ENCODE results near the gene PHLDB1.
A peak's percentile ranks its signal among the peaks of the same experiment; 100 is the strongest.

PHLDB1 gene

GRCh38 chr11:118605116-118605867, 2.1 kb upstream of the PHLDB1 start:
- in situ Hi-C loops (cut with MboI; ENCODE audit: low sequenced_read_pairs, unreplicated experiment), result no loop called here
- TF ChIP-seq CTCF (IDR thresholded peaks at IDR 0.05; ENCODE audit: borderline replicate concordance, control extremely low read depth, extremely low read depth, insufficient read depth, missing control alignments), result no peak

GRCh38 chr11:118606157-118606843, 1.1 kb upstream of the PHLDB1 start:
- TF ChIP-seq CTCF (IDR thresholded peaks at IDR 0.05; ENCODE audit: borderline replicate concordance, control extremely low read depth, extremely low read depth, insufficient read depth, missing control alignments), result no peak
- DNase-seq (ENCODE audit: low spot score), result no peak
- in situ Hi-C loops (cut with MboI; ENCODE audit: low sequenced_read_pairs, unreplicated experiment), result no loop called here

More at GRCh38 chr11:118605116-118605867, 2.1 kb upstream of the PHLDB1 start:
- no peak for DNase-seq (ENCODE audit: low spot score)

- in situ Hi-C loops (cut with MboI; ENCODE audit: low sequenced_read_pairs, unreplicated experiment), result no loop called here
- no peak for TF ChIP-seq CTCF (IDR thresholded peaks at IDR 0.05; ENCODE audit: borderline replicate concordance, control extremely low read depth, extremely low read depth, insufficient read depth, missing control alignments)
- no peak for DNase-seq (ENCODE audit: low spot score)
Observed at GRCh38 chr11:118606844-118607228, 579 bp upstream of the PHLDB1 start.

- no peak for TF ChIP-seq CTCF (IDR thresholded peaks at IDR 0.05; ENCODE audit: borderline replicate concordance, control extremely low read depth, extremely low read depth, insufficient read depth, missing control alignments)
- in situ Hi-C loops (cut with MboI; ENCODE audit: low sequenced_read_pairs, unreplicated experiment), result no loop called here
- DNase-seq (ENCODE audit: low spot score), result peak; percentile 55
Observed at GRCh38 chr11:118608360-118609227, 1.2 kb downstream of the PHLDB1 start.

- DNase-seq (ENCODE audit: low spot score), result no peak
- in situ Hi-C loops (cut with MboI; ENCODE audit: low sequenced_read_pairs, unreplicated experiment), result no loop called here
- no peak for TF ChIP-seq CTCF (IDR thresholded peaks at IDR 0.05; ENCODE audit: borderline replicate concordance, control extremely low read depth, extremely low read depth, insufficient read depth, missing control alignments)
Observed at GRCh38 chr11:118609380-118610224, 2.2 kb downstream of the PHLDB1 start.
